IMR-90 (cell line): ENCODE results near the gene TMEM35A. TPM values are rescaled to one million over a fixed set of nuclear protein-coding genes. Genes with fewer than 3 reads are reported as not detected.

Experiments used
- ATAC-seq: fragments of 200-7000 bp; cut with Tn5 transposase; 2 replicates; pipeline ENCODE4 v1.9.1; 2020; ENCODE audit warnings: low read depth, mild to moderate bottlenecking, moderate library complexity
- BruUV-seq: library from RNA; stranded (reverse); fragments of 400-500 nt; replicated peaks from 2 replicates; lab custom pipeline; 2021; lab: Mats Ljungman, UMichigan
- CTCF ChIA-PET: fragments of 300-600 bp; formaldehyde crosslinking; extraction: SDS; loops from one replicate; lab custom pipeline; 2021; ENCODE audit warnings: antibody characterized with exemption; lab: Yijun Ruan, JAX
- POLR2A ChIA-PET: fragments of 300-600 bp; sonication (Branson Sonifier 250); formaldehyde crosslinking; loops from one replicate; lab custom pipeline; 2022; ENCODE audit warnings: antibody characterized with exemption; ENCODE audit not compliant: unreplicated experiment; lab: Charles Lee
- DNase-seq: peaks from one replicate; pipeline ENCODE4 v3.0.0; 2013
- H2AFZ ChIP-seq: replicated peaks from 2 replicates; pipeline ENCODE3; 2013; ENCODE audit warnings: low read length, mild to moderate bottlenecking; ENCODE audit not compliant: poor library complexity
- H2AK5ac ChIP-seq: 2 replicates; pipeline ENCODE4 v1.6.1; 2013; ENCODE audit warnings: low read depth, low read length, inconsistent platforms
- H2AK9ac ChIP-seq: replicated peaks from 2 replicates; pipeline ENCODE3; 2013; ENCODE audit warnings: mild to moderate bottlenecking, low read depth, low read length, moderate library complexity; ENCODE audit not compliant: poor library complexity
- H2BK120ac ChIP-seq: 2 replicates; pipeline ENCODE4 v1.6.1; 2013; ENCODE audit warnings: low read depth, low read length, inconsistent platforms
- H2BK15ac ChIP-seq: 3 replicates; pipeline ENCODE4 v1.6.1; 2013; ENCODE audit warnings: low read depth, low read length, inconsistent platforms
- H2BK20ac ChIP-seq: 2 replicates; pipeline ENCODE4 v1.6.1; 2013; ENCODE audit warnings: low read depth, mild to moderate bottlenecking, inconsistent platforms, low read length, moderate library complexity
- H2BK5ac ChIP-seq: 2 replicates; pipeline ENCODE4 v1.6.1; 2013; ENCODE audit warnings: mild to moderate bottlenecking, low read depth, low read length, inconsistent platforms; ENCODE audit not compliant: poor library complexity, severe bottlenecking
- H3K14ac ChIP-seq: replicated peaks from 2 replicates; pipeline ENCODE4 v1.6.1; 2013; ENCODE audit warnings: low read depth, low read length, inconsistent platforms
- H3K18ac ChIP-seq: 2 replicates; pipeline ENCODE4 v1.6.1; 2013; ENCODE audit warnings: low read depth, low read length, control low read depth
- H3K23ac ChIP-seq: 2 replicates; pipeline ENCODE4 v1.6.1; 2013; ENCODE audit warnings: low read depth, low read length, inconsistent platforms
- H3K27ac ChIP-seq: 2 replicates; pipeline ENCODE4 v1.5.1; 2013; ENCODE audit warnings: mild to moderate bottlenecking, control low read depth, low read length; ENCODE audit not compliant: insufficient read depth
- H3K27me3 ChIP-seq: 2 replicates; pipeline ENCODE4 v1.6.1; 2013; ENCODE audit warnings: low read length; ENCODE audit not compliant: control insufficient read depth, insufficient read depth
- H3K36me3 ChIP-seq: 2 replicates; pipeline ENCODE4 v1.6.1; 2013; ENCODE audit warnings: low read length, mixed read lengths; ENCODE audit not compliant: control insufficient read depth, insufficient read depth
- H3K4ac ChIP-seq: 2 replicates; pipeline ENCODE4 v1.6.1; 2013; ENCODE audit warnings: low read depth, low read length, inconsistent platforms
- H3K4me1 ChIP-seq: 2 replicates; pipeline ENCODE4 v1.6.1; 2013; ENCODE audit warnings: low read length, mixed read lengths; ENCODE audit not compliant: control insufficient read depth, insufficient read depth
- H3K4me2 ChIP-seq: 2 replicates; pipeline ENCODE4 v1.6.1; 2013; ENCODE audit warnings: low read depth, mild to moderate bottlenecking, control low read depth, low read length, moderate library complexity
- H3K4me3 ChIP-seq: 2 replicates; pipeline ENCODE4 v1.5.1; 2013; ENCODE audit warnings: low read depth, mild to moderate bottlenecking, control low read depth, low read length, moderate library complexity; ENCODE audit not compliant: insufficient read depth
- H3K56ac ChIP-seq: 2 replicates; pipeline ENCODE4 v1.6.1; 2013; ENCODE audit warnings: low read length, inconsistent platforms; ENCODE audit not compliant: insufficient read depth; ENCODE audit errors: extremely low read depth
- H3K79me1 ChIP-seq, 2 experiments: 2 replicates each; pipeline ENCODE4 v1.6.1; 2013; ENCODE audit warnings: low read length in 2 of 2, inconsistent platforms in 1 of 2, low read depth in 1 of 2
- H3K9ac ChIP-seq: 2 replicates; pipeline ENCODE4 v1.6.1; 2013; ENCODE audit warnings: low read depth, low read length, control low read depth
- H3K9me1 ChIP-seq: 2 replicates; pipeline ENCODE4 v1.6.1; 2013; ENCODE audit warnings: low read length, inconsistent platforms; ENCODE audit not compliant: insufficient read depth
- H3K9me3 ChIP-seq: 2 replicates; pipeline ENCODE4 v1.6.1; 2013; ENCODE audit warnings: low read length; ENCODE audit not compliant: control insufficient read depth, insufficient read depth
- H4K20me1 ChIP-seq: 2 replicates; pipeline ENCODE4 v1.6.1; 2013; ENCODE audit warnings: low read length, inconsistent platforms; ENCODE audit not compliant: insufficient read depth
- H4K5ac ChIP-seq: 2 replicates; pipeline ENCODE4 v1.6.1; 2013; ENCODE audit warnings: mild to moderate bottlenecking, low read depth, low read length, control low read depth
- H4K8ac ChIP-seq, 2 experiments: 2 replicates each; pipeline ENCODE4 v1.6.1; 2013; ENCODE audit warnings: low read depth in 2 of 2, low read length in 2 of 2, control low read depth in 1 of 2, inconsistent platforms in 1 of 2
- H4K91ac ChIP-seq: 2 replicates; pipeline ENCODE4 v1.6.1; 2013; ENCODE audit warnings: low read depth, low read length, inconsistent platforms; ENCODE audit not compliant: insufficient read depth
- CEBPB ChIP-seq: IDR thresholded peaks from 2 replicates; pipeline ENCODE4 v1.6.1; 2012; ENCODE audit warnings: low read depth, low read length, improper control_type of control experiment
- CHD1 ChIP-seq: IDR thresholded peaks from 2 replicates; pipeline ENCODE4 v1.6.1; 2012; ENCODE audit warnings: low read depth, low read length, improper control_type of control experiment
- FOS ChIP-seq: fragments of 150-350 bp; IDR thresholded peaks from 2 replicates; pipeline ENCODE4 v1.6.1; 2016; ENCODE audit warnings: low read depth, low read length
- MAFK ChIP-seq: IDR thresholded peaks from 2 replicates; pipeline ENCODE4 v1.6.1; 2012; ENCODE audit warnings: low read depth, low read length, improper control_type of control experiment
- NFE2L2 ChIP-seq: fragments of 150-350 bp; IDR thresholded peaks from 2 replicates; pipeline ENCODE4 v1.6.1; 2016; ENCODE audit warnings: low read depth, mild to moderate bottlenecking, low read length
- RCOR1 ChIP-seq: IDR thresholded peaks from 2 replicates; pipeline ENCODE4 v1.6.1; 2012; ENCODE audit warnings: mild to moderate bottlenecking, low read length, improper control_type of control experiment; ENCODE audit not compliant: insufficient replicate concordance
- RFX5 ChIP-seq: IDR thresholded peaks from 2 replicates; pipeline ENCODE4 v1.8.0; 2012; ENCODE audit warnings: low read depth, mild to moderate bottlenecking, low read length, moderate library complexity
- SMC3 ChIP-seq: fragments of 150-350 bp; IDR thresholded peaks from 2 replicates; pipeline ENCODE4 v1.6.1; 2016; ENCODE audit warnings: low read depth, mild to moderate bottlenecking, antibody characterized with exemption, low read length, moderate library complexity
- WGBS, 2 experiments: methylation state at CpG; one replicate each; pipeline versions ENCODE4 v1.1.5 to v1.1.7; 2013; ENCODE audit warnings: missing lambda C conversion rate in 2 of 2; ENCODE audit not compliant: insufficient read length in 1 of 2; ENCODE audit errors: extremely low coverage in 2 of 2; 5-methylcytosine and 5-hydroxymethylcytosine counted together
- dilution Hi-C: fragments of 300-500 bp; cut with HindIII; formaldehyde crosslinking; loops from one replicate; pipeline ENCODE4 v1.14.3; 2018; ENCODE audit warnings: low sequenced_read_pairs; ENCODE audit not compliant: unreplicated experiment
- in situ Hi-C: fragments of 300-500 bp; cut with MboI; formaldehyde crosslinking; loops from 3 replicates; pipeline ENCODE4 v1.14.3; 2019; ENCODE audit warnings: low sequenced_read_pairs, inconsistent platforms, mixed read lengths
- intact Hi-C: fragments of 100-400 bp; cut with micrococcal nuclease; formaldehyde crosslinking; loops from 2 replicates; pipeline ENCODE4 v1.10.0; 2022
- polyA plus RNA-seq, 3 experiments: library from polyadenylated mRNA; depleted of rRNA; stranded (reverse); fragments of >200 nt; gene quantifications; 2 replicates each; pipeline ENCODE4 v1.2.3, GENCODE V29; 2012; ENCODE audit warnings: low replicate concordance in 1 of 3
- total RNA-seq: library from RNA; depleted of rRNA; stranded (reverse); fragments of >200 nt; gene quantifications from 2 replicates; pipeline ENCODE4 v1.2.3, GENCODE V29; 2012
- TF ChIP-seq, protein P1 (sequence below): fragments of 150-350 bp; IDR thresholded peaks from 2 replicates; pipeline ENCODE4 v1.6.1; 2016; ENCODE audit warnings: low read depth, mild to moderate bottlenecking, low read length, moderate library complexity, borderline replicate concordance
- TF ChIP-seq, protein P2 (sequence below): conservative IDR thresholded peaks from 2 replicates; pipeline ENCODE4 v1.5.1; 2012; ENCODE audit warnings: mild to moderate bottlenecking, low read depth, low read length, improper control_type of control experiment

Gene TMEM35A
- total and polyA plus RNA-seq, 2 of the 4 experiments (the other 2 are of a cell fraction): 11.3 to 14.2 TPM

DNA sequence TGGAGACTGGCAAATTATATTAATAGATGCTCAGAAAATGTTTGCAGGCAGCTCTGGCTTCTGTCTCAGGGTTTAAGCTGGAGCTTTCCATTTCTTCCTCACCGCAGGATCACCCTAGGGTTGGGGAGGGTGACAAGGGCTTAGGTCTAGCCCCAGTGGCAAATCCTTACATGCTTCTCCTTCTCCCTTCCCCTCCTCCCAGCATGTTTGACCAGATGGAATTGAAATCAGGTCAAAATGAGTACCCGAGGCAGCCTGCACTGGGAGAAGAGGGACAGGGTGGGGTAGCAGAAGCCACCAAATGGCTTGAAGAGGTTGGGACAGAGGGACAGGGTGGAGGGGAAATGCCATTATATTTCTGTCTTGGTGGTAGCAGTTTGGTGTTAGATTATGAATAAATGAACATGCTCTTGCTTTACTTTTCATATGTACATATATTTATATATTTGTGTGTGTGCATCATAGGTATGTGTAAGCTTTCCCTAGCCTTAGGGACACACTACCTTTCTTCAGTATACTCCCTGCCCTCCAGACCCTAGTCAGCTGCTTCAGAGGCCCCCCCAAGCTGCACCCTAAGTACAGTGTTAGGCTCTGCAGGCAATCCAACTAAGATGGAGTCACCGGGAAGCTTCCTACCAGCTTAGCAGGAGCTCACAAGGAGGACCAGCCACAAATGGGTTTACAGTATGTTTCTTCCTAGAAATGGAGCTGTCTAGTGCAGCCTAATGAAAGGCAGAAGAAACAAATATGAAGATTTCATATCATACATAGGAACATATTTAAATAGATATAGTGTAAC is 1.8 kb downstream of the TMEM35A start:
- intact Hi-C loops (no loop called here), in situ Hi-C loops (no loop called here), dilution Hi-C loops (no loop called here)
- no TSS peak for BruUV-seq
- 0 out of 2 replicates have a peak overlapping the region, but pooled peaks have one; percentile 2 for H2BK120ac ChIP-seq
- ChIA-PET CTCF (interaction anchor here (0.6 kb wide), 1 partner anchor 266 kb away, joined by 6 read pairs; no protein-coding TSS in a partner anchor), POLR2A (no interaction called here)
- H3K4ac ChIP-seq: no peak overlapping the region
- 0 out of 2 replicates have a peak, but pooled peaks cover 2% of the 10 kb centered on the region for H3K9me1 ChIP-seq
- peak overlapping the region; percentile 72; the same call in 1 of the 2 replicates for H3K4me3 ChIP-seq
- no peak overlapping the region for H3K56ac ChIP-seq
- no peaks in the 10 kb centered on the region for H3K9me3 ChIP-seq
- no peak overlapping the region for H3K27ac ChIP-seq
- no CpG with 5 or more reads among the region's 3 CpGs for WGBS, 2 experiments
- H3K27me3 ChIP-seq: no peaks in the 10 kb centered on the region
- peak overlapping the region; percentile 83; the same call in 1 of the 2 replicates for H3K4me2 ChIP-seq
- H3K18ac ChIP-seq: no peak overlapping the region
- no peaks in the 10 kb centered on the region; the same call in 1 of the 2 replicates for H4K20me1 ChIP-seq
- no peak overlapping the region for H2AK5ac ChIP-seq
- no peak overlapping the region for H2BK15ac ChIP-seq
- no peak overlapping the region; the same call in 1 of the 2 replicates for H3K9ac ChIP-seq
- no peaks in the 10 kb centered on the region for H3K36me3 ChIP-seq
- no peak for TF ChIP-seq SMC3
- no peak for TF ChIP-seq MAFK
- TF ChIP-seq, protein P1, sequence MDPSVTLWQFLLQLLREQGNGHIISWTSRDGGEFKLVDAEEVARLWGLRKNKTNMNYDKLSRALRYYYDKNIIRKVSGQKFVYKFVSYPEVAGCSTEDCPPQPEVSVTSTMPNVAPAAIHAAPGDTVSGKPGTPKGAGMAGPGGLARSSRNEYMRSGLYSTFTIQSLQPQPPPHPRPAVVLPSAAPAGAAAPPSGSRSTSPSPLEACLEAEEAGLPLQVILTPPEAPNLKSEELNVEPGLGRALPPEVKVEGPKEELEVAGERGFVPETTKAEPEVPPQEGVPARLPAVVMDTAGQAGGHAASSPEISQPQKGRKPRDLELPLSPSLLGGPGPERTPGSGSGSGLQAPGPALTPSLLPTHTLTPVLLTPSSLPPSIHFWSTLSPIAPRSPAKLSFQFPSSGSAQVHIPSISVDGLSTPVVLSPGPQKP: no peak
- TF ChIP-seq NFE2L2: no peak
- TF ChIP-seq, protein P2, sequence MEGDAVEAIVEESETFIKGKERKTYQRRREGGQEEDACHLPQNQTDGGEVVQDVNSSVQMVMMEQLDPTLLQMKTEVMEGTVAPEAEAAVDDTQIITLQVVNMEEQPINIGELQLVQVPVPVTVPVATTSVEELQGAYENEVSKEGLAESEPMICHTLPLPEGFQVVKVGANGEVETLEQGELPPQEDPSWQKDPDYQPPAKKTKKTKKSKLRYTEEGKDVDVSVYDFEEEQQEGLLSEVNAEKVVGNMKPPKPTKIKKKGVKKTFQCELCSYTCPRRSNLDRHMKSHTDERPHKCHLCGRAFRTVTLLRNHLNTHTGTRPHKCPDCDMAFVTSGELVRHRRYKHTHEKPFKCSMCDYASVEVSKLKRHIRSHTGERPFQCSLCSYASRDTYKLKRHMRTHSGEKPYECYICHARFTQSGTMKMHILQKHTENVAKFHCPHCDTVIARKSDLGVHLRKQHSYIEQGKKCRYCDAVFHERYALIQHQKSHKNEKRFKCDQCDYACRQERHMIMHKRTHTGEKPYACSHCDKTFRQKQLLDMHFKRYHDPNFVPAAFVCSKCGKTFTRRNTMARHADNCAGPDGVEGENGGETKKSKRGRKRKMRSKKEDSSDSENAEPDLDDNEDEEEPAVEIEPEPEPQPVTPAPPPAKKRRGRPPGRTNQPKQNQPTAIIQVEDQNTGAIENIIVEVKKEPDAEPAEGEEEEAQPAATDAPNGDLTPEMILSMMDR: no peak
- TF ChIP-seq CEBPB: no peak
- no peak for TF ChIP-seq RCOR1
- no peak for TF ChIP-seq RFX5
- TF ChIP-seq CHD1: no peak
- TF ChIP-seq FOS: no peak
- no peak overlapping the region for H4K8ac ChIP-seq
- no peak for DNase-seq
- H3K23ac ChIP-seq: no peak overlapping the region
- H2BK5ac ChIP-seq: no peak overlapping the region
- no peak overlapping the region for H3K14ac ChIP-seq
- H4K91ac ChIP-seq: no peak overlapping the region
- no peak overlapping the region for H2BK20ac ChIP-seq
- peak overlapping the region; percentile 37 for H2AFZ ChIP-seq
- no peaks in the 10 kb centered on the region for H3K4me1 ChIP-seq
- H4K5ac ChIP-seq: no peak overlapping the region
- H2AK9ac ChIP-seq: no peak overlapping the region
- H3K79me1 ChIP-seq: no peaks in the 10 kb centered on the region; a peak in 1 of 4 replicates
- ATAC-seq: no peak
